OCI-M1 (cell line): ENCODE results near the gene TXNRD3.
"Not testable (repeated sequence)": the region's sequence is repeated elsewhere in the genome, so short reads cannot be mapped to it uniquely, and the experiment has no call there.

Experiments
- DNase-seq: peaks from one replicate; lab custom pipeline; 2025; lab: John Stamatoyannopoulos, UW

Gene TXNRD3

GRCh38 chr3:126595479-126595878 is 59.4 kb downstream of the TXNRD3 start:
- not testable (repeated sequence) for DNase-seq

- not testable (repeated sequence) for DNase-seq
Measured at GRCh38 chr3:126591515-126591914, 63.4 kb downstream of the TXNRD3 start.

- DNase-seq = no peak
Measured at GRCh38 chr3:126582311-126582710, 72.6 kb downstream of the TXNRD3 start.

GRCh38 chr3:126581569-126581968 is 73.4 kb downstream of the TXNRD3 start:
- DNase-seq = no peak

- no peak for DNase-seq
Measured at GRCh38 chr3:126580746-126581145, 74.2 kb downstream of the TXNRD3 start.

- no peak for DNase-seq
Measured at GRCh38 chr3:126578702-126579101, 76.2 kb downstream of the TXNRD3 start.

GRCh38 chr3:126577261-126577660 is 77.7 kb downstream of the TXNRD3 start:
- no peak for DNase-seq

GRCh38 chr3:126573492-126574117 is 81.3 kb downstream of the TXNRD3 start:
- no peak for DNase-seq

- DNase-seq = no peak
Measured at GRCh38 chr3:126571078-126571477, 83.8 kb downstream of the TXNRD3 start.

GRCh38 chr3:126570103-126570541 is 84.8 kb downstream of the TXNRD3 start:
- DNase-seq = no peak

- DNase-seq = no peak
Measured at GRCh38 chr3:126569390-126569975, 85.4 kb downstream of the TXNRD3 start.

GRCh38 chr3:126568776-126569342 is 86.1 kb downstream of the TXNRD3 start:
- DNase-seq = no peak

- no peak for DNase-seq
Measured at GRCh38 chr3:126567696-126568438, 87.1 kb downstream of the TXNRD3 start.

- no peak for DNase-seq
Measured at GRCh38 chr3:126562737-126563276, 92.1 kb downstream of the TXNRD3 start.

- no peak for DNase-seq
Measured at GRCh38 chr3:126558336-126559071, 96.4 kb downstream of the TXNRD3 start, which contains the start of gene C3orf22. Gene C3orf22, minus strand, starts transcription at chr3:126558932. Its CDS starts 5,542 bp downstream, at chr3:126553390.

- no peak for DNase-seq
Measured at GRCh38 chr3:126557761-126558160, 97.2 kb downstream of the TXNRD3 start.

- no peak for DNase-seq
Measured at GRCh38 chr3:126557415-126557745, 97.5 kb downstream of the TXNRD3 start.
